H1 (cell line): ENCODE results near the gene NXPE1. TPM values are rescaled to one million over a fixed set of nuclear protein-coding genes. Genes with fewer than 3 reads are reported as not detected.

Experiments
- BCL11A ChIP-seq, 2 experiments: IDR thresholded peaks; one replicate each; pipeline ENCODE4 v1.6.1; 2011; ENCODE audit warnings: low read depth in 2 of 2, low read length in 2 of 2, mild to moderate bottlenecking in 2 of 2
- CREB1 ChIP-seq: IDR thresholded peaks from 2 replicates; pipeline ENCODE4 v1.6.1; 2012; ENCODE audit warnings: inconsistent platforms
- SIN3A ChIP-seq, 2 experiments: IDR thresholded peaks in 1 of 2; conservative IDR thresholded peaks in 1 of 2; 2 replicates each; pipeline ENCODE4 v1.6.1; 2011 to 2012; ENCODE audit warnings: low read length in 2 of 2, improper control_type of control experiment in 1 of 2, low read depth in 1 of 2, mild to moderate bottlenecking in 1 of 2
- SIRT6 ChIP-seq: IDR thresholded peaks from one replicate; pipeline ENCODE4 v1.7.1; 2012; ENCODE audit warnings: low read length, inconsistent platforms
- polyA plus RNA-seq, 7 experiments: library from polyadenylated mRNA; depleted of rRNA in 3 of 7; stranded (reverse) in 5 of 7; unstranded in 2 of 7; fragments of >200 nt in 5 of 7; fragments of 200-250 nt in 2 of 7; gene quantifications; 1 replicate in 5 of 7; 2 replicates in 1 of 7; 4 replicates in 1 of 7; pipeline versions ENCODE4 v1.2.1 to v1.2.3, GENCODE V29; 2011 to 2013; ENCODE audit warnings: missing spikeins in 2 of 7, mixed read lengths in 2 of 7
- total RNA-seq: library from RNA; stranded (reverse); fragmentation: NEBNext Ultra II Directional; extraction: Animal tissue kit (Norgen Biotek cat#: 25700); gene quantifications from 2 replicates; pipeline ENCODE4 v1.2.1, GENCODE V29; 2021

Gene NXPE1
- total and polyA plus RNA-seq, 2 of the 8 experiments (the other 6 are each of a cell fraction or from before 2014, with no cell fraction given), result not detected

DNA sequence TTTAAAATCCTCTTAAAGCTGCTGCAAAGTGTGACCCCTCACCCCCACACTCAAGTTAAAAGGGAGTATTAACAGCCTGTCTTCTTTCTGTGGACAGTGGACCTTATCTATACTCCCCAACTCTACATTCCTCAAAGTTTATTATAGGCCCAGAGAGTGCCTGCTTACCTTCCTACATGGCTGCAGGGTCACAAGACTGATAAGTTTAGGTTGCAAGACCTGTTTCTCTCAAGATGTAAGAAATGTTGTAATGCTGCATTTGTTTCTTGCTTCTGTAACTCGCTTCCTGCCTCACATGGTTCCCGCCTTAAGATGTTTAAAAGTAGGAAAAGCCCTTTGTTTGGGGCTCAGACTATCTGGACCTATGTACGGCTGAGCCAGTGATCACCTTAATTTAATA is 10.1 kb upstream of the NXPE1 start (continued):
- TF ChIP-seq BCL11A (IDR thresholded peaks at IDR 0.05; ENCODE audit: low read depth in 2 of 2, low read length in 2 of 2) (no peak), SIN3A (conservative IDR thresholded peaks at IDR 0.05 in 1 of 2, IDR thresholded peaks at IDR 0.05 in 1 of 2; ENCODE audit: low read depth in 1 of 2, low read length in 2 of 2) (no peak), SIRT6 (no peak), CREB1 (no peak)
